ENCODE measurements around the gene TMEM144.

GRCh38 chr4:158292156-158292555, 81.9 kb downstream of the TMEM144 start:
- no peak for TF ChIP-seq CTCF (IDR thresholded peaks at IDR 0.05; ENCODE audit: low read depth, low read length, missing input control)
- TF ChIP-seq EGR1 (IDR thresholded peaks at IDR 0.05; ENCODE audit: low read depth in 2 of 2), result no peak
- no peak for TF ChIP-seq GABPA (IDR thresholded peaks at IDR 0.05 in 1 of 2, conservative IDR thresholded peaks at IDR 0.05 in 1 of 2)
- no peak for TF ChIP-seq RAD21 (IDR thresholded peaks at IDR 0.05)
- TF ChIP-seq FOXA1 (IDR thresholded peaks at IDR 0.05), result no peak
- TF ChIP-seq YY1 (IDR thresholded peaks at IDR 0.05), result no peak
- TF ChIP-seq JUND (IDR thresholded peaks at IDR 0.05), result no peak
- TF ChIP-seq HNF4G (IDR thresholded peaks at IDR 0.05), result no peak
- TF ChIP-seq SP1 (IDR thresholded peaks at IDR 0.05), result no peak
- TF ChIP-seq MAX (IDR thresholded peaks at IDR 0.05), result no peak
- no peak for TF ChIP-seq TAF1 (conservative IDR thresholded peaks at IDR 0.05)
- no peak for TF ChIP-seq ATF3 (IDR thresholded peaks at IDR 0.05)

All from liver (tissue), 3 donors.